Right lobe of liver (tissue), 4 donors: ENCODE data around the gene KDM4B.
"Not testable (repeated sequence)": the region's sequence is repeated elsewhere in the genome, so short reads cannot be mapped to it uniquely, and the experiment has no call there.

ENCODE experiments used
- CTCF ChIP-seq, 4 donors: fragments of 200-600 bp in 3 of 4; fragments of 450-650 bp in 1 of 4; IDR thresholded peaks; one replicate each; pipeline versions ENCODE4 v1.5.1 to v1.8.0; 2016 to 2022; ENCODE audit warnings: antibody characterized with exemption in 4 of 4, mild to moderate bottlenecking in 2 of 4
- POLR2A ChIP-seq: fragments of 450-650 bp; IDR thresholded peaks from one replicate; pipeline ENCODE4 v1.6.1; 2017; ENCODE audit warnings: antibody characterized with exemption, mild to moderate bottlenecking
- donor health status: DM: no; HTN: no; CAD: no.
- donor health status: DM: no; HTN: no; CAD: no.
- donor health status: DM: no; HTN: yes; CAD: no.

GRCh38 chr19:5158549-5159134, 189.7 kb downstream of the KDM4B start:
- not testable (repeated sequence) for TF ChIP-seq CTCF (IDR thresholded peaks at IDR 0.05); POLR2A
